ENCODE results near the gene ADAMTS8.

The ADAMTS8 gene

DNA sequence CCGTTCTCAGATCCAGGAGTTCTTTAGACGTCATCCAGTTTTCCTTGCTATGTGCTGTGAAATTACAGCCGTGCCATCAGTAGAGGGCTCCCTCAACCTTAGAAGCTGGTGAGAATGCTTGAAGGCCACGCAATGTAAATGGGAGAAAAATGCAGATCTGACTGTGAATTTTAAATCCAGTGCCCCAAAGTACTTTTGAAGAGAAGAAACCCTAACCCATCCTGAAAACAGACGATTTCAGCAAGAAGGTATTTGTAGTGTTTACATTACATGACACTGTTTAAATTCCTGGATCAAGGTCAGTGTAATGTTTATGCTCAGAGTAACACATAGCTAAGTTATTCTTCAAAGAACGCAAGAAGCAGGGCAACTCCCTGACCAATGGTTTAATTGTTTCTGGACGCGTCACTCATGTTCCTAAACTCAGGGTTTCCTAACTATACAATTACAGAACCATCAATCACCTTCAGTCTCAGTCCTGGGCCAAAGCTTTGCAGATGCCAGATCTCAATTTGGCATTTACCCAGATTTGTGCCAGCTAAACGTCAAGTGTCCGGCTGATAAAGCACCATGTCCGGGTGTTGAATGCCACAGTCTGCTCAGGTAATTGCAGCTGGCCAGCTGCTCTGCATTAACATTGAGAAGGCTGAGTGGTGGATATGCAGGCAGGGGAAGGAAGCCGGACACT is 38.2 kb downstream of the ADAMTS8 start:
- no peak for TF ChIP-seq ZNF274 (IDR thresholded peaks at IDR 0.05; ENCODE audit: low read depth, low read length)
- H3K4me3 ChIP-seq (ENCODE audit: low read length): no peak overlapping the region

DNA sequence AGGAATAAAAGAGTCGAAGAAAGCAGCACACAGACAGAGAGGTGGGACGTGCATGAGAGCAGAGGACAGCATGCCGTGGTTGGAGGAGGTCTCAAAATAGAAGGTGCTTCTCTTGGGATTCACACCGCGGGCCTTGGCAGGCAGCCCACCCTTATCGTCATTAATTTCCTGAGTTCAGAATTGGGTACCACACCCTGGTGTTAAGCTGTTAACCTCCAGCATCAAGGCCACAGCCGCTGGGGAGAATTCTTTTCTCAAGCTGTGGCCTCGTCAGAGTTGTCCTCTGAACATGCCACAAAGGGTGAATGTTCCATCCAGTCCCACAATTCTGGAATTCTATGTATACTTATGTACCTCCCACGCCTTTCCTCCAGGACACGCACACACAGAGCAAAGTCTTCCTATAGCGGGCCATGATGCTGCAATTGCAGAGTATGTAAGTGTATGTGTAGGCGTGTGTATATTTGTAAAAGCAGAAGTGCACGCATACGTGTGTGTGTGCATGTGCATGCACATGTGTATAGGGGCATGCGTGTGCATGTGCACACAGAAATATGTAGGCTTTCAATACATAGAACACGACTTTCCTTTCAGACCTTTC is 39.0 kb downstream of the ADAMTS8 start:
- no peak for TF ChIP-seq ZNF274 (IDR thresholded peaks at IDR 0.05; ENCODE audit: low read depth, low read length)
- H3K4me3 ChIP-seq (ENCODE audit: low read length): no peak overlapping the region

DNA sequence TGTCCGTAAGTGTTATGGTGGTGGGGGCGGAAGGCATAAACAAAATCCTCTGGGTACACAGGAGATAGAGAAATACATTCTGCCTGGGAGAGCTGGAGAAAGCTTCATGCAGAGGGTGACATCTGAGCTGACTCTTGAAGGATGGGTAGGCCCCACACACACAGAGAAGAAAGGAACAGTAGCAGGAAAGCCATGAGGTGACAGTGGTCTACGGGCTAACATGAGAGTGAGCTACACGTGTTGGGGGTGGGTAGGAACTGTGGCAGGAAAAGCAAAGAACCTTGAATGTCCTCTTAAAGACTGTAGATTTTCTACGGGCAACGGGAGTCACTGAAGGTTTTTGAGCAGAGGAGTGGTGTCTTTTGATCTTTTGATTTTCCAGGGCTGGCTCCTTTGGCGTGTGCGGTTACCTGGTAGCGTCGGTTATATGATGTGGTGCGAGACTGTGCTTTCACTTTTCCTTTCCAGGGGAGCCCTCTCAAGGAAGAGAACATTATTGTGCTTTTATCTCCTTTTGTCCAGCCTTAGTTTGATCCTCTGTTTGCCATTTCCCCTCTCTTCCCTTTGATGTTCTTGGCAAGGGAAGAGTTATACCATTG is 39.7 kb downstream of the ADAMTS8 start:
- no peak for TF ChIP-seq ZNF274 (IDR thresholded peaks at IDR 0.05; ENCODE audit: low read depth, low read length)
- H3K4me3 ChIP-seq (ENCODE audit: low read length): peak overlapping the region; percentile 18; the same call in 1 of the 2 replicates

DNA sequence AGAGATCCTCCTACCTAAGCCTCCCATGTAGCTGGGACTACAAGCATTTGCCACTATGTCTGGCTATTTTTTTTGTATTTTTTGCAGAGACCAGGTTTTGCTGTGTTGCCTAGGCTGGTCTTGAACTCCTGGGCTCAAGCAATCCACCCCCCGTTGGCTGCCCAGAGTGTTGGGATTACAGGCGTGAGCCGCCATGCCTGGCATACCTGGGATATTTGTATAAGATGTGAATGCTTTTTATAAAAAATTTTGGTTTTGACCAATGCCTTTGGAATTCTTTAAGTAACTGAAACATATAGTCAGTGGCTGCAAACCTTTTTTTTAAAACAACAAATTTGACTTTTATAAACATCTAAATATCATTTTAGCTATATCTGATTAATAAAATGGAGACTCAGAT is 42.4 kb downstream of the ADAMTS8 start:
- H3K4me3 ChIP-seq (ENCODE audit: low read length): no peak overlapping the region
- TF ChIP-seq ZNF274 (IDR thresholded peaks at IDR 0.05; ENCODE audit: low read depth, low read length): no peak

- TF ChIP-seq ZNF274 (IDR thresholded peaks at IDR 0.05; ENCODE audit: low read depth, low read length): no peak
These were observed 44.8 kb downstream of the ADAMTS8 start for GRCh38 chr11:130383344-130384211.

GRCh38 chr11:130381317-130381716 is 47.1 kb downstream of the ADAMTS8 start:
- TF ChIP-seq ZNF274 (IDR thresholded peaks at IDR 0.05; ENCODE audit: low read depth, low read length): no peak
- H3K4me3 ChIP-seq (ENCODE audit: low read length): no peak overlapping the region

More at GRCh38 chr11:130383344-130384211, 44.8 kb downstream of the ADAMTS8 start:
- no peak overlapping the region for H3K4me3 ChIP-seq (ENCODE audit: low read length)

DNA sequence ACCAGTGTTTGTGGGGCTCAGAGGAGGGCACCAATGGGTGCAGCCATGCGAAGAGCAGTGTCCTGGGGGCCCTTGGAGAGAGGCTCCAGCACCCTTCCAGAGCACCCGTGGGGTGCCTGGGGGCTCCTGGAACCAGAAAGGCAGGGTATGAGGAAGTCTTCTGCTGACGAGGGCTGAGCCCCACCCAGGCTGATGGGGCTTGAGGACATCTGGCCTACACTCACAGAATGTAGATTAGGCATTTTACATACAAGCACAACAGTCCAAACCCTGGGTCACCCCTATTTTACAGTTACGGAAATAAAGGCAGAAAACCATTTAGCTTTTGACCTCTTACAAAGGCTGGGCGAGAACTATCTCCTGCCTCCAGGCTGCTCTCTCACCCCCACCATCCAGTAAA is 47.6 kb downstream of the ADAMTS8 start:
- no peak for TF ChIP-seq ZNF274 (IDR thresholded peaks at IDR 0.05; ENCODE audit: low read depth, low read length)
- no peak overlapping the region for H3K4me3 ChIP-seq (ENCODE audit: low read length)

DNA sequence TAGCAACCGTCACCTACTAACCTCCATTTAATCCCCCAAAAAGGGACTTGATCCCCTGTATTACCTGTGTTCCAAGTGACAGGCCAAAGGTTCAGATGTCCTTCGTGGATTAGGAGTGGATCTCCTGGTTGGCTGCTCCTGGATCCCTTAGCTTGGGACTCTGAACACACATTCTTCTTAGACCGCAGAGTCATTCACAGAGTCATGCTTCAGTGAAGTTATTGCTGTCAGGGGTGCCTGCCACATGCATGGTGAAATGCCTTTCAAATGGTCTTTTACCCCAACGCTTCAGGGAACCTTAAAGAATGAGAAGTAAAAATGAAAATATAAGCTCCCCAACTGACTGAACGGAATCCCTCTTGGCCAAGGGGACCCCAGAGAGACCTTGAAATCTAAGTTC is 49.1 kb downstream of the ADAMTS8 start:
- no peak overlapping the region for H3K4me3 ChIP-seq (ENCODE audit: low read length)
- TF ChIP-seq ZNF274 (IDR thresholded peaks at IDR 0.05; ENCODE audit: low read depth, low read length): no peak

- no peak overlapping the region for H3K4me3 ChIP-seq (ENCODE audit: low read length)
- TF ChIP-seq ZNF274 (IDR thresholded peaks at IDR 0.05; ENCODE audit: low read depth, low read length): no peak
These were observed 57.4 kb downstream of the ADAMTS8 start for GRCh38 chr11:130370845-130371590.

DNA sequence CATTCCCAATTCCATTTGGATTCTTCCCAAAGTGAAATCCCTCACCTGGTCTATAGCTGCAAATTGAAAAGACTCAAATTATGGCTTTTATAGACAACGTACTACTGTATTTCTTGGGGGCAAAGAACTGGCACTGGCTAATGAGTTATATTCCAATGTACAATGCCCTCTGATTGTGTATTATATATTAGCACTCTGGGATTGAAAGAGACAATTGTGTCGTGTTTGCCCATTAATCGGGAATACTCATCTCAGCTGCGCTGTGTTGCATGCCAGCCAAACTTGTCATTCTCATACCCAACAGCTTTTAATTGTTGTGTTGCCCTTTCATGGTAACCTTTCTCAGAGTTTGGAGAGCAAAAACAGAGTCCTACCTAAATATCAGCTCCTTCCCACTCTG is 58.7 kb downstream of the ADAMTS8 start:
- no peak overlapping the region for H3K4me3 ChIP-seq (ENCODE audit: low read length)
- TF ChIP-seq ZNF274 (IDR thresholded peaks at IDR 0.05; ENCODE audit: low read depth, low read length): no peak

DNA sequence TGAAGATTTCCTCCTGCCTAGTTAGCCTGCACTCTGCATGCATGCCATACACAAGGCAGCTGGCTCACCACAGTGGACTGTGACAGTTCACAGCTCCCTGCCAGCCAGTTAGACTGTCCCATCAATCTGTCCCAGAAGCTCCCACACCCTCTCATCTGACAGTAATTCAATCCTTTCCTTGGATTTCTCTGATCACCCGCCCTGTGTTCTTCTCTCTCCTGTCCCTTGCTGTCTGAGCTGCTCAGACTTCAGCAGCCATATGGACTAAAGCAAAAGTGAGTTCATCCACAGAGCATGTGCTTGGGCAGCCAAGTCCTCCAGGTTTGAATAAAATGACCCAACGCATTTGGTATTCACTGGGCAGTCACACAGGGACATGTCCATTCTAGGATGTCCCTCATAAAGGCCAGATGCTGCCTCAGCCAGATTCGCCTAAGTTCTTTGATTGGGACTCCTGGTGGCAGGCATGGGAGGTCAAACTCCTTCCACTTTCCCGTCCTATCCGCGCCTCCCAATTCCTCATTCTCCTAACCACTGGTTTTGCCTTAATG is 59.2 kb downstream of the ADAMTS8 start:
- no peak overlapping the region for H3K4me3 ChIP-seq (ENCODE audit: low read length)
- no peak for TF ChIP-seq ZNF274 (IDR thresholded peaks at IDR 0.05; ENCODE audit: low read depth, low read length)

DNA sequence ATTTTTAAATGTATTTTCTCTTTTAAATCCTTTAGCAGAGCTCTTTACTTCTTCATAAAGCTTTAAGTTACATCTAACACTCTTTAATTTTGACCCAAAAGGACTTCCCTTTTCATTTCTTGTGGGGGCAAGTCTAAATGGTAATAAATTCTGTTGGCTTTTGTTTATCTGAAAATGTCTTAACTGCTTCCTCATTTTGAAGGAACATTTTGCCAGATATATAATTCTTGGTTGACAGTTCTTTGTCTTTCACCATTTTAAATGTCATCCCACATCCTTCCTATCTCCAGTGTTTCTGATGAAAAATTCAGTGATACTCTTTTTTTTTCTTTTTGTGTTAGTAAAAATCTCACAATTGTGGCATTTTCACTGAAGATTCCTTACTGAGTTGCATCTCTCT is 69.0 kb downstream of the ADAMTS8 start:
- no peak overlapping the region for H3K4me3 ChIP-seq (ENCODE audit: low read length)
- no peak for TF ChIP-seq ZNF274 (IDR thresholded peaks at IDR 0.05; ENCODE audit: low read depth, low read length)

DNA sequence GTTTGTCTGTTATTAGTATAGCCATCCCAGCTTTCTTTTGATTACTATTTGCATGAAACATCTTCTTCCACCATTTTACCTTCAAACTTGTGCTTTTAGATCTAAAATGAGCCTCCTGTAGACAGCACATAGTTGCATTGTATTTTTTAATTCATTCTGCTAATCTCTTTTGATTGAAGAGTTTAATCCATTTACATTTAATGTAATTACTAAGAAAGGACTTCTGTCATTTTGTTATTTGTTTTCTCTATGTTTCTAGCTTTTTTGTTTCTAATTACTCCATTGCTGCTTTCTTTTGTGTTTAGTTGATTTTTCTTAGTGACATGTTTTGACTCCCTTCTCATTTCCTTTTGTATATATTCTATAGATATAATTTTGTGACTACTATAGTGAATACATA is 70.0 kb downstream of the ADAMTS8 start:
- no peak overlapping the region for H3K4me3 ChIP-seq (ENCODE audit: low read length)
- TF ChIP-seq ZNF274 (IDR thresholded peaks at IDR 0.05; ENCODE audit: low read depth, low read length): no peak

Measured in GM08714 (cell line).